Skeletal muscle cell (primary cell): ENCODE results near the gene WDR48.

Experiments used
- DNase-seq: peaks from one replicate; pipeline ENCODE4 v3.0.0-alpha.2; 2010; ENCODE audit warnings: low read depth
- H3K4me3 ChIP-seq: 2 replicates; pipeline ENCODE4 v1.5.1; 2011; ENCODE audit warnings: low read depth, mild to moderate bottlenecking, control low read depth, low read length, moderate library complexity

Gene WDR48

DNA sequence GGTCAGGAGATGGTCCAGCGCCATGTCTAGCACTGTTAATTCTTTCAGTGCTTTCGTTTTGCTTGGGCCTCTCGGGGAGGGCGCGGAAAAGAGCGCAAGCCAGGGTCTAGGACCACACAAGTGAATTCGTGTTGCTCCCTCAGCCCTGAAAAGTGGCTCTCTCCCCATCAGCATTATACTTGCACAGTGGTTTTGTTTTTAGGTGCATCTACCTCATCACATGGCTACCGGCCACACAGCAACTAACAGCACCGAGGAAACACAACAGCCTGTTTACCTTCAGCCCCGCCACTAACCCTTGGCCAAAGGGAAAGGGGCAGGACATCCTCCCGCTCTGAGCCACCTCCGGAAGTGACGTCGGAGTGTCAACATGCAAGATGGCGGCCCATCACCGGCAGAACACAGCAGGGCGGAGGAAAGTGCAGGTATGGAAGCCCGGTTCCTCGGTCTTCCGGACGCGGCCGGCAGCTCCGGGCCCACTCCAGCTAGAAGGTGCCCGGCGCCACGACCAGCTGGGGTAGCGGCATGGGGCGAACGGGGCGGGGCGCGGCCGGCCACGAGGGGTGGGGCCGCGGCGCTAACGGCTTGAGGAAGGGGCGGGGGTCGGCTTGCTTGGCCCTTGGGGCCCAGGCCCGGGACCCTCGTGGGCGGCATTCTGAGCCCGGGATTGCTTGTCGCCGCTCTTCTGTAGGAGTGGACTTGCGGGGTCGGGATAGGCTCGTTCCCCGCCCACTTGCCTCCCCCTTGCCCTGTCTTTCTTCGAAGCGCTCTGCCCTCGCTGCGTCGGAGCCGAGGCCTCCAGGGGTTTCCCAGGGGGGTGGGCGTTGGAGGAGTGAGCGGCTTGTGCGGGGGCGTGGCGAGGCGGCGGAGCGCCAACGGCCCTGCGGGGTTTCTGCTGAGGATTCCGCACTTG lies at the start of gene WDR48, which contains the start of gene SCN11A:
TSS of gene WDR48 (plus strand) at position 368 of the 913 bp plus-strand sequence. CDS start at position 378, 10 bp downstream.
TSS of gene SCN11A (minus strand) at position 296 of the 913 bp plus-strand sequence. CDS start 101,582 bp downstream, outside the sequence.
- peak within 1 kb of the TSS; percentile 89 for H3K4me3 ChIP-seq
- DNase-seq: peak; percentile 71

GRCh38 chr3:39005295-39005694 lies 46.5 kb upstream of the WDR48 start:
- H3K4me3 ChIP-seq: no peak overlapping the region
- DNase-seq: no peak

GRCh38 chr3:39011191-39011736 lies 40.6 kb upstream of the WDR48 start:
- DNase-seq: no peak
- H3K4me3 ChIP-seq: no peak overlapping the region

- no peak for DNase-seq
- no peak overlapping the region for H3K4me3 ChIP-seq
Measured at GRCh38 chr3:39013289-39013688, 38.5 kb upstream of the WDR48 start.

DNA sequence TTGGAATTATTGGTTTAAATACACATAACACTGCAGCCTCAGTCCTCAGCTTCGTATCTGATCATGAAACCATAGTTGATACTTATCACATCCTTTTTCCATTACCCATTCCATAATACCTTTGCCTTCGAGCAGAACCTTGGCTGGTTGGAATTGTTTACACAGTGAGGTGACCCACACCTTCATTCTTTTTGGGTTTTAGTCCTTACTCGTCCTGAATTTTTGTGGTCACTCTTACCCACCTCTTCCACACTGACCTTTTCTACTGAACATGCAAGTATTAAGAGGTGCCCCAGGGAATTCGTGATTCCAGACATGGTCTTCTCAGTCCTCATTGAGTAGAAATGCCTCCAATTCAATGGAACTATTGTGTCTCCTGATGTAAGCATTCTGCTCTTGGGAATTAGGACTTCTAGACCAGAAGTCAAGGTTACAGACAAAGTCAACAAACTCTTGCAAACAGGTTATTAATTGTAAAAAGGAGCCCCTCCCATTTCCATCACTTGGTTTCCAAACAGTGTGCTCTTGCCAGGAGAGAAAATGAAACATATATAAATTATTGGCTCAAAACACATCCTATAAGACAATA lies 37.8 kb upstream of the WDR48 start:
- H3K4me3 ChIP-seq: no peak overlapping the region
- no peak for DNase-seq

- H3K4me3 ChIP-seq: no peak overlapping the region
- no peak for DNase-seq
Measured at GRCh38 chr3:39015418-39015817, 36.4 kb upstream of the WDR48 start.

DNA sequence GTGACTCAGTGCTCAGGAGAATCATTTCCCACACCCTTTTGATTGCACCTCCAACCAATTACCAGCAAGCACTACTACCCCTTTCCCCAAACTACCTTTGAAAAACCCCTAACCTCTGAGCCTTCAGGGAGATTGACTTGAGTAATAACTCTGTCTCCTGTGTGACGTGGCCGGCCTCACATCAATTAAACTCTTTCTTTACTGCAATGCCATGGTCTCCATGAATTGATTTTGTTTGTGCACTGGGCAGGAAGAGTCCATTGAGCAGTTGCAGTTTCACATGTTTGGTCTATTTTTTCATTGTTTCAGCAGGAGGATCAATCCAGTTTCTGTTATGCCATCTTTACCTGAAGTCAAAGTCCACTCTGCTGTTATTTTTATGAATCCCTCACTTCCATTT lies 32.5 kb upstream of the WDR48 start:
- no peak overlapping the region for H3K4me3 ChIP-seq
- no peak for DNase-seq

GRCh38 chr3:39021029-39021428 lies 30.8 kb upstream of the WDR48 start:
- H3K4me3 ChIP-seq: no peak overlapping the region
- no peak for DNase-seq

DNA sequence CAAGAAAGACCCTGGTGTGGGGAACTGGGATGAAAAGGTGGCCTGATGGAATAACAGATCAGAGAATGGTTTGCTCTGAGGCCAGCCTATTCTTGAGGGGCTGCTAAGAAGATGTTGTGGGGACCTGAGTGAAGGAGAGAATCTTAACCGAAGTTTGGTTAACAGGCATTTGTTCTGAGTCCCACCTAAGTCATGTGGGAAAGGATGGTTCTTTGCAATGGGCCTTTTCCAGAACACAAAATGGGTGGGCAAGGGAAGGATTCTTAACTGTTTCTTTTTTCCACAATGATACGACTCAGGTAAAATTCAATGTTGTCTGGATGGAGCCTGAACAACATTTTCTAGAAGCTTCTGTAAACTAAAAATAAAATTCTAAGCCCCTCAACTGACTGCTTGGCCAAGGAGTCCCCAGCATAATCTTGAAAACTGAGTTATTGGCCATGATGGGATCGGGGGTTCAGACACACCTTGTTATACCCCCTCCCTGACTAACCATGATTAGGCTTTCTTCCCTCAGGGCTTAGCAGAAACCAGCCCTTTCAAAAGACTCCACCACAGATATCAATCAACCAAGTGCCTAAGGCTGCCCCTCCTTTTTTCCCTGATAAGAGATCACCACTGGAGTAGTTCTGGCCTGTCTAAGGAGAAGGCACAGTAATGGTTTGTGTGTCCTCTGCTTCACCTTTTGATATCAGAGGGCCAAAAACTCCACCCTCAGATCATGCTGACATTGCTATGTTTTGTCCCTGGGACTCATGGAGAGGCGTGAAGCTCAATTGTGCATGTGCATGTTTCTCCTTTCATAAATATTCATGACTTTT lies 30.1 kb upstream of the WDR48 start:
- no peak overlapping the region for H3K4me3 ChIP-seq
- no peak for DNase-seq

DNA sequence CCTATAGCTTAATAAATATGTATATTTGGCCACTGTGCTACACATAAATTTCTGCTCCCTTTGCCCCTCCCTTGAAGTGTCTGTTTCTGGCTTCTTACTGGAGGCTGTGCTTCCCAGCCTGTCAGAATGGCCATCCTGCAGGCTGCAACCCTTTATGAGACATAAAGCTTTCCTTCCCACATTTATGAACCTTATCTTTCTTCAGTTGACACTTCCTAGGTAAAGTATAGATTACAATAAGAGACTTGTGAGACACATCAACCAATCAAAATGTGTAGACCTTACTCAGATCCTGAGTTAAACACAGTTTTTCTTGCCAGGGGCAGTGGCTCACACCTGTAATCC lies 29.6 kb upstream of the WDR48 start:
- H3K4me3 ChIP-seq: no peak overlapping the region
- DNase-seq: no peak

GRCh38 chr3:39024497-39024896 lies 27.3 kb upstream of the WDR48 start:
- DNase-seq: no peak
- H3K4me3 ChIP-seq: no peak overlapping the region

- no peak overlapping the region for H3K4me3 ChIP-seq
- DNase-seq: no peak
Measured at GRCh38 chr3:39025222-39025970, 26.4 kb upstream of the WDR48 start.

DNA sequence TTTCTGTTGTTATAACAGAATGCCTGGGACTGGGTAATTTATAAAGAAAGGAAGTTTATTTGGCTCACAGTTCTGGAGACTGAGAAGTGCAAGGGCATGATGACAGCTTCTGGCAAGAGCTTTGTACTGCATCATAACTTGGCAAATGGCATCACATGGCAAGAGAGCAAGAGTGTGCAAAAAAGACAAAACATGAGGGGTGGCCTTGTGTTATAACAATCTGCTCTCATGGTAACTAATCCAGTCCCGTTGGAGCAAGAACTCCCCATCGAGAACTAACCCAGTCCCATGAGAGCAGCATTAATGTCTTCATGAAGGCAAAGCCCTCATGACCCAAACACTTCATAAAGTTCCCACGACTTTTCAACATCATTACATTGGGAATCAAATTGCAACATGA lies 23.3 kb upstream of the WDR48 start:
- no peak for DNase-seq
- no peak overlapping the region for H3K4me3 ChIP-seq

DNA sequence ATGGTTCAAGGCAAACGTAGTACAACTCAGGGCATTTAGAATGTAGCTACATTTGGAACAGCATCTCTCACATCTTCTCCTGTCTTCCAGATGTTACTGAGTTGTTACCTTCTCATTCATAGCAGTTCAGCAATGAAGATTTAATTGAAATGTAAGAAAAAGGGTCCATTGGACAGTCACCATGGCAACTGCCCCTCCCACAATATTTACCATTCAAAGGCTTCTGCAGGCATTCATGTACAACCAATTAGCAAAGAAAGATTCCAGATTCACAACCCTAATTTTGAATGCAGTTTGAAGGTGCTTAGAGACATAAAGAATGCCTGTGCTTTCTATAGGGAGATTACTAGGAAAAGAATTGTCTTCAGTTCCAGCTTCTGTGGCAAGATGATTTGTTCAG lies 22.3 kb upstream of the WDR48 start:
- no peak overlapping the region for H3K4me3 ChIP-seq
- no peak for DNase-seq

GRCh38 chr3:39038165-39038564 lies 13.7 kb upstream of the WDR48 start:
- peak; percentile 31 for DNase-seq
- no peak overlapping the region for H3K4me3 ChIP-seq

DNA sequence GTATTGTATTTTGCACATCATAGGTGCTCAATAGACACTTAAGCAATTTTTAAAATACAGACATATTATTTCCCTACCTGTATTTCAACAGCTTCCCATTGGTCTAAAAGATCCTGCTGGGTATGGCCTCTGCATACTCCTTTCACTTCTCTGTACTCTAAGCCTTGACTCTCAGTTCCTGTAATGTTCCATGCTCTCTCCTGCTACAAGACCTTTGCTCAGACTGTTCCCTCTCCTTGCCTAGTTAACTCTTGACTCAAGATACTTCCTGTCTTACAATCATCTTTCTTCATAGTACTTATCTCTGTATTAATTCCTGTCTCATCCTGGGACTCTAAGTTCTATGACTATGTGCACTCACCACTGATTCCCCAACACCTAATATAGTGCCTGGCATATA lies 1.8 kb upstream of the WDR48 start:
- H3K4me3 ChIP-seq: no peak overlapping the region
- DNase-seq: no peak

DNA sequence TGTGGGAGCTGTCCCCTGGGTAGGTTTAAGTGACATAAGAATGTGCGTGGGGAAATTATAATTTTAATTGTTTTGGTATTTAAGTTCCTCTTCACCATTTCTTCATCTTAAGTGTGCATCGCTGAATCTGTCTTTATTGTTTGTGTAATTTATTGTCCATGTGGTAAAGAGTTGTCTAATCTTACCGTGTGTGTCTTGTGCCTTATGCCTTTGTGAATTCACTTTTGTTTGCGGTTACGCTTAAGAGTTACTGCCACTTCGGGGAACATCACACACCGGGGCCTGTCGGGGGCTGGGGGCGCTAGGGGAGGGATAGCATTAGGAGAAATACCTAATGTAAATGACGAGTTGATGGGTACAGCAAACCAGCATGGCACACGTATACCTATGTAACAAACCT lies 767 bp downstream of the WDR48 start:
- DNase-seq: no peak
- H3K4me3 ChIP-seq: peak overlapping the region; percentile 89

GRCh38 chr3:39053696-39054095 lies 1.9 kb downstream of the WDR48 start:
- no peak overlapping the region for H3K4me3 ChIP-seq
- DNase-seq: no peak

GRCh38 chr3:39056151-39056550 lies 4.3 kb downstream of the WDR48 start:
- DNase-seq: no peak
- no peak overlapping the region for H3K4me3 ChIP-seq
